ENCODE results near the gene RIN3.
A peak's percentile ranks its signal among the peaks of the same experiment; 100 is the strongest.

RIN3 gene

DNA sequence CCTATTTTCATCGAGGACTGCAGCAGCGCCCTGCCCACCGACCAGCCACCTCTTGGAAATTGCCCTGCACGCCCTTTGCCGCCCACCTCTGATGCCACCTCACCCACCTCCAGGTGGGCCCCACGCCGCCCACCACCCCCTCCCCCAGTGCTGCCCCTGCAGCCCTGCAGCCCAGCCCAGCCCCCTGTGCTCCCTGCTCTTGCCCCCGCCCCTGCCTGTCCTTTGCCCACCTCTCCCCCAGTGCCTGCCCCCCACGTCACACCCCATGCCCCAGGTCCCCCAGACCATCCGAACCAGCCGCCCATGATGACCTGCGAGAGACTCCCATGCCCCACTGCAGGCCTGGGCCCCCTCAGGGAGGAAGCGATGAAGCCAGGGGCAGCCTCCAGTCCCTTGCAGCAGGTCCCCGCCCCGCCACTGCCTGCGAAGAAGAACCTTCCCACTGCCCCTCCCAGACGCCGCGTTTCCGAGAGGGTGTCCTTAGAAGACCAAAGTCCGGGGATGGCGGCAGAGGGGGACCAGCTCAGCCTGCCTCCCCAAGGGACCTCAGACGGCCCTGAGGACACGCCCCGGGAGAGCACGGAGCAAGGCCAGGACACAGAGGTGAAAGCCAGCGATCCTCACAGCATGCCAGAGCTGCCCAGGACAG is 138.3 kb downstream of the RIN3 start:
- peak; percentile 18 for DNase-seq

DNA sequence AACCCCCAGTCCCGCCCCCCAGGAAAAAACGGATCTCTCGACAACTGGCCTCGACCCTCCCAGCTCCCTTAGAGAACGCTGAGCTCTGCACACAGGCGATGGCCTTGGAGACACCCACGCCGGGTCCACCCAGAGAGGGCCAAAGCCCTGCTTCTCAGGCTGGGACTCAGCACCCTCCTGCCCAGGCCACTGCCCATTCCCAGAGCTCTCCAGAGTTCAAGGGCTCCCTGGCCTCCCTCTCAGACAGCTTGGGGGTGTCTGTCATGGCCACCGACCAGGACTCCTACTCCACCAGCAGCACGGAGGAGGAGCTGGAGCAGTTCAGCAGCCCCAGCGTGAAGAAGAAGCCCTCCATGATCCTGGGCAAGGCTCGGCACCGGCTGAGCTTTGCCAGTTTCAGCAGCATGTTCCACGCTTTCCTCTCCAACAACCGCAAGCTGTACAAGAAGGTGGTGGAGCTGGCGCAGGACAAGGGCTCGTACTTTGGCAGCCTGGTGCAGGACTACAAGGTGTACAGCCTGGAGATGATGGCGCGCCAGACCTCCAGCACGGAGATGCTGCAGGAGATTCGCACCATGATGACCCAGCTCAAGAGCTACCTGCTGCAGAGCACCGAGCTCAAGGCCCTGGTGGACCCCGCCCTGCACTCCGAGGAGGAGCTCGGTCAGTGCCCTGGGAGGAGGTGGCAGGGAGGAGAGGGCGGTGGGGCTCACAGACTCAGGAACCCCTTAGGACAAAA is 139.0 kb downstream of the RIN3 start:
- DNase-seq = no peak

DNA sequence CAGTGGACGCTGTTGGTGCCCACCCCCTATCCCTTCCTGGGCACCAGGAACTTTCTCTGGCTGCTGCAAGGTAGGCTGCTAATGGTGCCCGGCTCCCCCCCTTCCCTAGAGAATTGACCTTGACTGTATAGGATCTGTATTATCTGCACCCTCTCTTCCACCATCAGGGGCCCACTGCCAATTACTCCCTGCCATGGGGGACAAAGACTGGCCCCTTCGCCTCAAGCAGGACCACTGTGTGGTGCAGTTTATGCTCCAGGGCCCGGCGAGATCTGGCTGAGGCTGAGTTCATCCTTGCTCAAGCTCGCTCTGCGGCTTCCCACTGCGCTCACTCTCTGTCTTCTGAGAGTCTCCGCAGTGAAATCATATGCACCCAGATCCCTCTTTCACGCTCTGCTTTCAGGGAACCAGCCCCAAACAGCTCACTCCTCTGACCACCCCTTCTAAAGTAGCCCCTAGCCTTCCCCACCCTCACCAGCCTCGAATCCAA is 139.6 kb downstream of the RIN3 start:
- no peak for DNase-seq

GRCh38 chr14:92654239-92654901 is 140.8 kb downstream of the RIN3 start:
- DNase-seq = no peak

DNA sequence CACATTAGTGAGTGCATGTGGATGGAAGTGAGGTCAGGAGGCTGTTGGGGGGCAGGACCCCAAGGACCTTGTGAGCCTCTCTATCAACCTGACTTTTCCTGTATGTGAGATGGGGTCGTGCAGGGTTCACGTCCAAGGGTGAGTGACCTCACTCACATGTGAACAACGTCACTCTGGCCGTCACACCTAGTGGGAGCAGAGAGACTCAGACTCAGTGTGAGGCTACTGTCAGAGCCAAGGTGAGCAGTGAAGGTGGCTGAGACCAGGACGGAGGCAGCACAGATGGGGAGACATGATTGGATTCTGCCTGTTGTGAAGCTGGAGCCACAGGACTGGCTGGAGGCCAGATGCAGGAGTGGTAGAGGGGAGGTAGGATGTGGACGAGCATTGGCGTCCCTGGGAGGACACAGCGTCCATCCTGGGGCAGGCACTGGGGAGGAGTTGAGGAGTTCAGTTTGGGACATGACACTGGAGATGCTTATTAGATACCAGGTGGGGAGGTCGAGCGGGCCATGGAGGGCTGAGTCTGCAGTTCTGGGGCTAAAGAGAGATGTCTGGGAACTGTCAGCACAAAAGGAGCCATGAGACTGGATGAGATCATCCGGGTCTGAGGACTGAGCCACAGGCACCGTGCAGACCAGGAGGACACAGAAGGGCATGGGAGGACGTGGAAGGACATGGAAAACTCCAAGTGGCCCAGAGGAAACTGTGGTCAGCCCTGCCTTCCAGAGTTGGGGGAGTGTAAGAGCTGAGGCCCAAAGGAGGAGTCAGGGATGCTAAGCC is 142.0 kb downstream of the RIN3 start:
- no peak for DNase-seq

DNA sequence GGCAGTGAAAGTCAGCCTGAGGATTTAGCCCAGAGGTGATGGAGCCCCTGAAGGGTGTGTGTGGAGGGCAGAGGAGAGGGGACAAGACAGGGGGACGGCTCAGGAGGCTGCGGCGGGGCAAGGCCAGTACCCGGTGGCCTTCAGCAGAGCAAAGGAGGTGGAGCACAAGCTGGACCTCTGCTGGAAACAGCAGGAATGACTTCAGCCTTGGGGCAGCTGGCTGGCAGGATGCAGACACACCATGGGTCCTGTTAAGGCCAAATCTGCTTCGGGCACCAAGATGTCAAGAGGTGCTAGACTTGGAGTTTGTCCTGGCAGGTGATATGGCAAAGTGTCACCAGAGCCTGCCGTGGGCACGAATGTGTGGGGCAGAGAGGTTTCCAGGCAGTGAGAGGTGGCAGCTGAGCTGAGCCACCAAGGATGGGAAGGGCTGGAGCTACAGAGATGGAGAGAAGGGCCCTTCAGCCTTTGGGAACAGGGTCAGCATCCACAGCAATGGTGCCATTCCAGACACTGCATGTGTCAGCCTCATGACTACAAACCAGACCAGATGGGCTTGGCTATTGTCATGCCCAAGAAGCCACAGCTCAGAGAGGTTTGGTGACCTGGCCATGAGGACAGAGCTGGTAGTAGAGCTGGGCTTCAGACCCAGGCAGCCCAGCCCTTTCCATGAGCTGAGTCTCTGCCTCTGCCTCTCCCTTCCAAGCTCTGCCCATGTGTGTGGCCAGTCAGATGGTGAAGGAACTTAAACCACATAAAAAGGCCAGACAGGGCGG is 142.9 kb downstream of the RIN3 start:
- no peak for DNase-seq

DNA sequence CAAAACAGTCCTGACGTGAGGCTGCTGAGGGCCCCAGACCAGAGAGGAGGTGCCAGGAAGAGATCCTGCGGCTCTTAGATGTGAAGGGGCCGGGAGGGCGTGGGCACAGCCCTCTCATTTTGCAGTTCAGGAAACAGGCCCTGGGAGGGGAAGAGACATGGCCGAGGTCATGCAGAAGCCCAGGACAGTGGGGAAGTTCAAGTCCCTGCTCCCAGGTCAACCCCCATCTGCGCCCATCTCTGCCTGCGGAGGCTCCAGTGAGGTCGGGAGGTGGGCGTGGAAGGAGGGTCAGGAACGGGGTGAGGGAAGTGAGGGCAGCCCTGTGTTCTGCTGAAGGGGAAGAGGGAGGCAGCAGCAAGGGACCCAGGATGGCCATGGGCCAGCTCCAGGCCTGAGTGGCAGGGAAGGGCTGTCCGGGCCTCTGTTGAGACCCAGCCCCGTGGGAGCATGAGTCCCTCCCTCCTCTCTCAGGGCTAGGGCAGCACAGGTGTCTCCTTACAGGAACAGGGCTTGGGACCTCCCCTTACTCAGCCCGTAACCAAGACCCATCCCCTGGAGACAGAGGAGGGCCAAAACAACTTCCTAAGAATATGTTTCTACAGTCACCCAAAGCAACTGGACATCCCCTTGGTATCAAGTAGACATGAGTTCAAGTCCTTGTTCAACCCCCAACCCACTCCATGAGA is 144.0 kb downstream of the RIN3 start:
- DNase-seq = no peak

GRCh38 chr14:92658160-92658559 is 144.6 kb downstream of the RIN3 start:
- DNase-seq = no peak

DNA sequence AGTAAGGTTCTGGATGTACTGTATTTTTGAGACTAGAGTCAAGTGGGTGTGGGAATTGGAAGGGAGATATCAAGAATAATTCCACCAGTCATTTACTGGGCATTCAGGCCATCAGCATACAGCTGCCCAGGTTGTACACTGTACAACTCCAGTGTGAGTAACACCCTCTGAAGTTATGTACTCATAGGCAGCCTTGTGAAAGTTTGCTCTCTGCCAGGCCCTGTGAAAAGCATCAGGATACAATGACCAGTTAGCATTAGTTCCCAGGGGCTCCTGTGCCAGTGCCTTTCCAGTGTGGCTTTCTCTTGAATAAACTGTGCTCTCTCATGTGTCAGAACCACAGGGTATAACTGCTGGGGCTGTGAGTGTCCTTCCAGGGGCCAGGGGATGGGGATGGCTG is 145.1 kb downstream of the RIN3 start:
- DNase-seq = no peak

DNA sequence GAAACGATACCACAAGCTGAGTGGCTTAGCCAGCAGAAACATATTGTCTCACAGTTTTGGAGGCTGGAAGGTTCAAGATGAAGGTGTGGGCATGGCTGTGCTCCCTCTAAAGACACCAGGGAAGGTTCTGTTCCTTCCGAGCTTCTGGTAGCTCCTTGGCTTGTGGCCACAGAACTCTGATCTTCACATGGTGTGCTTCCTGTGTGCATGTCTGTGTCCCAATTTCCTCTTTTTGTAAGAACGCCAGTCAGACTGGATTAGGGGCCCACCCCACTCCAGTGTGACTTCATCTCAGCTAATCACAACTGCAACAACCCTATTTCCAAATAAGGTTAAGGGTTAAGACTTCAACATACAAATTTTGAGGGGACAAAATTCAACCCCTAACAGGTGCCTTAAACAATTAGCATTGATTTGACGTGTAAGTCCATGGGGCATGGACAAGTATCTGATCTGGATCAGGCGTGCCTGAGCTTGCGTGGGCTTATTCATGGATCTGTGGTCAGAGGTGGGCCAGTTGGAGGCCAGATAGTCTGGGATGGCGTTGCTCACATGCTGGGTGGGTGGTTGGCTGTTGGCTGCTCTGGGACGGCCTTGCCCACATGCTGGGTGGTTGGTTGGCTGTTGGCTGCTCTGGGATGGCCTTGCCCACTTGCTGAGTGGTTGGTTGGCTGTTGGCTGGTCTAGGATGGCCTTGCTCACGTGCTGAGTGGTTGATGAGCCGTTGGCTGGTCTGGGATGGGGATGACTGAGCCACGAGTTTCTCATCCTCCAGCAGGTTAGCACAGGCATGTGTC is 146.4 kb downstream of the RIN3 start:
- DNase-seq = peak; percentile 22

DNA sequence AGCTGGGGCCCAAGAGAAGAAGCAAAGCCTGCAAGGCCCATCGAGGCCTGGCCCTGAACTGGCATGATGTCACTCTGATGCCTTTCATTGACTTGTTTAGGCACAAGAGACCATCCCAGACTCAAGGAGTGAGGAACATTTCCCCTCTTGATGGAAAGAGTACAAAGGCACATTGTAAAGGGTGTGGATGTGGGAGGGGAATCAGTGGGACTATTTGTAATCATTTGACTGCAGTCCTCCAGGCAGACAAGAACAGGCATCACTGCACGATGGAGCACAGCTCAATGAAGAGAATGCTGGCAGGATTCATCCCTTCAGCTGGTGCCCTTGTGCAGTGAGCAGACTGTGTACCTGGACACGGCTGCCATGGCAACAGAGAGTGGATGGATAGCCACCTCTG is 147.0 kb downstream of the RIN3 start:
- DNase-seq = no peak

DNA sequence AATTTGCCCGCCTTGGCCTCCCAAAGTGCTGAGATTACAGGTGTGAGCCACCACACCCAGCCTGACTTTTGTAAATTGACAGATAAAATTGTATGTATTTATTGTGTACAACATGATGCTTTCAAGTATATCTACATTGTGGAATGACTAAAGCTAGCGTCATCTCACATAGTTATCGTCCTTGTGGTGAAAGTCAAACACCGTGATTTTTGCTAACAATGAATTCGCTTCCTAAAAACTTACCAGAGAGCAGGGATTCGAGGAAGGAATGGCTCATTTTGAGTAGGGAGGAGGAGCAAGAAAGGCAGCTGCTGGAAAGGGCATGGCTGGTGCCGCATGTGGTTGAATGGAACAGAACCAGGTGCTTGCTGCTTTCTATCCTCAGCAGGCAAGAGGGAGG is 149.5 kb downstream of the RIN3 start:
- no peak for DNase-seq

GRCh38 chr14:92665661-92666110 is 152.1 kb downstream of the RIN3 start:
- DNase-seq = no peak

GRCh38 chr14:92666251-92666650 is 152.7 kb downstream of the RIN3 start:
- no peak for DNase-seq

- no peak for DNase-seq
Measured at GRCh38 chr14:92668276-92668973, 154.8 kb downstream of the RIN3 start.

DNA sequence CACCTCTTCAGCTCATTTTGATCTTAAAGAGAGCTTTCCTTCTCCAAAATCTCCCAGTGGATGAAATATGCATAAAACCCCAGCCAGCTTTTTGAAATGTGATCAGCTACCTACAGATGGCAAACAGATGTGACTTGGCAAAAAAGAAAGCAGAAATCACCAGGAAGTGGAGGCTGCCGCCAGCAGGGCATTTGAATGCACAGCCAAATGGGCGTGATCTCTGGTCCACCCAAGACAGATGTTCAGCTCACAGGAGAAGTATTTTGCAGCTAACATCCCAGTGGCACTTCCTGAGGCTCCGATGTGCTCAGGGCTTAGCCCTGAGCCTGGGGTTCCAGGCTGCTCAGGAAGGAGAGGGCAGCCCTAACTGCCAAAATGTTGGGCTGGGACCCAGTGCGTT is 156.6 kb downstream of the RIN3 start:
- DNase-seq = no peak

DNA sequence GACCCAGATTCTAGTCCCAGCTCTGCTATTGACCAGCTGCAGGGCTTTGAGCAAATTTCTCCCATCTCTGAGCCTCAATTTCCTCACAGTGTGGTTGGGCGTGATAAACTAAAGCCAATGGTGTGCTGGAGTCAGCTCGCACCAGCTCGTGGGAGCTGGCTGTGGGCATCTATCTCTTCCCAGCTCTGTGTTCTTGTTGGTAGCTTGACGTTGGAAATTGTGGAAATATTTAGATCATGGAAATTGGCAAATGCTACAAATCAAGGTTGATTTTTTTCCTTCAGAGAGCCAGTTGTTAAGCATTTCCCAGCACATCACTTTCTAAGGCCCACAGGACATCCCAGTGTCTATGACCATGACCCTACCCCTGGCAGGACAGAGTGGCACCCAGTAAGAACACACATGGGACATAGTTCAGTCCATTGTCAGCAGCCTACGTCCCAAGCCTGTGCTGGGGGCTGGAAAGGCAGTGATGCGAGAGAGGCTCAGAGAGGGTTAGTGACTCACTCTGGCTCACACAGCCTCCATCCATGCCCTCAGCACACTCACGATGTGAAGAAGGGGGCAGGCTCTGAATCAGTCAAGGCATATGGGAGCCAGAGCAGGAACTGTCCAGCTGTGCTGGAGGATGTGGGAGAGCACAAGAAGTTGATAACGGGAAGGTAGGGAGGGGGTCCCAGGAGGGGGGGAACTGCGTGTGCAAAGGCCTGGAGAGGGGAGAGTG is 157.2 kb downstream of the RIN3 start:
- DNase-seq = no peak

DNA sequence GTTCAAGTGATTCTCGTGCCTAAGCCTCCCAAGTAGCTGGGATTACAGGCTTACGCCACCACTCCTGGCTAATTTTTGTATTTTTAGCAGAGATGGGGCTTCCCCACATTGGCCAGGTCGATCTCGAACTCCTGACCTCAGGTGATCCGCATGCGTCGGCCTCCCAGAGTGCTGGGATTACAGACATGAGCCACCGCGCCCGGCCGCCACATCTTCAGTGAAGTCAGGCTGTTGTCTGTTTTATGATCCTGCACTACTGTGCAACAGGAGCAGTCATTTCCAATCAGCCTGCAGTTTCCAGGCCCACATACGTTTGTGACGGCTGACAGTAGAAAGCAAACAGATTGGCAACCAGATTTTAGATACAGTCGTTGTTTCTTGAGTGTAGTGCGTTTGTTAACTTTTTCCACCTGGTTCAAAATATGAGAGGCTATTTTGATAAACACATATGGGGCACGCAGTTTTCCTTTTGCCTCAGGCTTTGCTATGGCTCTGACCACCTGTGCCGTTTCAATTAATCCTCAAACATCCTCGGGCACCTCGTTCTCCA is 160.1 kb downstream of the RIN3 start:
- DNase-seq = no peak

- DNase-seq = no peak
Measured at GRCh38 chr14:92675421-92675820, 161.8 kb downstream of the RIN3 start.

Measured in midbrain (tissue), 1 donor.